Endothelial cell of umbilical vein (primary cell): ENCODE results near the gene SUPT3H. TPM values are rescaled to one million over a fixed set of nuclear protein-coding genes. Genes with fewer than 3 reads are reported as not detected.

Experiments
- BruUV-seq: library from RNA; stranded (reverse); fragments of 400-500 nt; replicated peaks from 2 replicates; lab custom pipeline; 2021; lab: Mats Ljungman, UMichigan
- CTCF ChIA-PET: fragments of 300-600, 350-600 bp; sonication (Branson Sonifier 250); formaldehyde crosslinking; loops from one replicate; lab custom pipeline; 2021; ENCODE audit warnings: antibody characterized with exemption, inconsistent platforms; lab: Charles Lee
- POLR2A ChIA-PET: fragments of 300-600, 350-600 bp; sonication (Branson Sonifier 250); formaldehyde crosslinking; loops from one replicate; lab custom pipeline; 2021; ENCODE audit warnings: antibody characterized with exemption, inconsistent platforms; lab: Charles Lee
- DNase-seq: peaks from one replicate; pipeline ENCODE4 v3.0.0-alpha.2; 2011; ENCODE audit warnings: low read depth, low spot score
- FAIRE-seq: peaks from 2 replicates; lab custom pipeline; 2011; peaks lifted over from hg19 to GRCh38; lab: Jason Lieb, UNC
- H2AFZ ChIP-seq: 2 replicates; pipeline ENCODE4 v1.6.0; 2012; ENCODE audit warnings: low read depth, low read length, control low read depth, inconsistent platforms
- H3K27ac ChIP-seq: 2 replicates; pipeline ENCODE4 v1.5.1; 2011; ENCODE audit warnings: low read depth, mild to moderate bottlenecking, control low read depth, low read length, moderate library complexity; ENCODE audit not compliant: insufficient read depth
- H3K27me3 ChIP-seq, 2 experiments: 2 replicates each; pipeline versions ENCODE4 v1.6.0 to v1.6.1; 2011; ENCODE audit warnings: low read length in 2 of 2, mixed read lengths in 1 of 2; ENCODE audit not compliant: control insufficient read depth in 2 of 2, insufficient read depth in 2 of 2
- H3K36me3 ChIP-seq, 2 experiments: 2 replicates in 1 of 2; 3 replicates in 1 of 2; pipeline ENCODE4 v1.5.1; 2011; ENCODE audit warnings: low read length in 2 of 2, mild to moderate bottlenecking in 1 of 2, moderate library complexity in 1 of 2; ENCODE audit not compliant: control insufficient read depth in 2 of 2, insufficient read depth in 2 of 2; ENCODE audit errors: extremely low read depth in 1 of 2
- H3K4me1 ChIP-seq: 3 replicates; pipeline ENCODE4 v1.5.1; 2011; ENCODE audit warnings: mild to moderate bottlenecking, low read length; ENCODE audit not compliant: control insufficient read depth, insufficient read depth; ENCODE audit errors: extremely low read depth
- H3K4me2 ChIP-seq: 2 replicates; pipeline ENCODE4 v1.6.1; 2011; ENCODE audit warnings: low read length, control low read depth, mixed read lengths; ENCODE audit not compliant: insufficient read depth
- H3K4me3 ChIP-seq, 3 experiments: fragments of 200-600 bp in 1 of 3; sonication (generic), shearing (Covaris generic) in 1 of 3; replicated peaks in 1 of 3; 2 replicates each; pipeline ENCODE4 v1.5.1; 2011 to 2016; ENCODE audit warnings: control low read depth in 3 of 3, low read length in 3 of 3, mild to moderate bottlenecking in 2 of 3, inconsistent platforms in 1 of 3, low read depth in 1 of 3, moderate library complexity in 1 of 3; ENCODE audit not compliant: insufficient read depth in 1 of 3
- H3K79me2 ChIP-seq: 2 replicates; pipeline ENCODE4 v1.6.0; 2012; ENCODE audit warnings: low read length, inconsistent platforms; ENCODE audit not compliant: control insufficient read depth, insufficient read depth
- H3K9ac ChIP-seq: replicated peaks from 2 replicates; pipeline ENCODE3; 2011; ENCODE audit warnings: low read length, control low read depth; ENCODE audit not compliant: insufficient read depth; ENCODE audit errors: extremely low read depth
- H3K9me1 ChIP-seq: replicated peaks from 3 replicates; pipeline ENCODE4 v1.6.0; 2011; ENCODE audit warnings: mild to moderate bottlenecking, low read length; ENCODE audit not compliant: control insufficient read depth, insufficient read depth; ENCODE audit errors: extremely low read depth
- H3K9me3 ChIP-seq: replicated peaks from 2 replicates; pipeline ENCODE4 v1.5.1; 2012; ENCODE audit warnings: low read length, inconsistent platforms; ENCODE audit not compliant: control insufficient read depth, insufficient read depth
- H4K20me1 ChIP-seq: replicated peaks from 2 replicates; pipeline ENCODE3; 2011; ENCODE audit warnings: mild to moderate bottlenecking, low read length; ENCODE audit not compliant: control insufficient read depth, insufficient read depth; ENCODE audit errors: extremely low read depth
- EZH2 ChIP-seq: IDR thresholded peaks from 2 replicates; pipeline ENCODE4 v1.6.1; 2012; ENCODE audit warnings: borderline replicate concordance, low read depth, mild to moderate bottlenecking, moderate library complexity, low read length, inconsistent platforms; ENCODE audit not compliant: severe bottlenecking
- FOS ChIP-seq: IDR thresholded peaks from 2 replicates; pipeline ENCODE4 v1.6.1; 2011; ENCODE audit warnings: mild to moderate bottlenecking, low read length, moderate library complexity, borderline replicate concordance; ENCODE audit not compliant: insufficient read depth
- GATA2 ChIP-seq: IDR thresholded peaks from 2 replicates; pipeline ENCODE4 v1.7.0; 2011; ENCODE audit warnings: low read depth, mild to moderate bottlenecking, moderate library complexity, mixed read lengths, low read length; ENCODE audit not compliant: insufficient read length, insufficient read depth
- JUN ChIP-seq: IDR thresholded peaks from 2 replicates; pipeline ENCODE4 v1.6.1; 2011; ENCODE audit warnings: borderline replicate concordance, low read depth; ENCODE audit not compliant: insufficient read length, insufficient read depth
- MYC ChIP-seq: IDR thresholded peaks from one replicate; pipeline ENCODE4 v1.6.1; 2011; ENCODE audit warnings: mild to moderate bottlenecking, low read depth, low read length
- POLR2A ChIP-seq: IDR thresholded peaks from 2 replicates; pipeline ENCODE4 v1.6.1; 2012; ENCODE audit warnings: low read depth, mild to moderate bottlenecking, control low read depth, low read length
- POLR2AphosphoS5 ChIP-seq: IDR thresholded peaks from 2 replicates; pipeline ENCODE4 v1.6.1; 2012; ENCODE audit warnings: low read depth, mild to moderate bottlenecking, control low read depth, low read length, moderate library complexity; ENCODE audit not compliant: insufficient read depth
- dilution Hi-C: fragments of 300-500 bp; cut with MboI; formaldehyde crosslinking; loops from one replicate; pipeline ENCODE4 v1.15.0; 2019; ENCODE audit warnings: low sequenced_read_pairs; ENCODE audit not compliant: extremely low pct_ligation_motif_present
- intact Hi-C: fragments of 100-400 bp; cut with micrococcal nuclease; formaldehyde crosslinking; loops from one replicate; pipeline ENCODE4 v1.10.0; 2022
- polyA plus RNA-seq, 4 experiments: library from polyadenylated mRNA; depleted of rRNA in 3 of 4; stranded (reverse) in 3 of 4; unstranded in 1 of 4; fragments of >200 nt; gene quantifications; 2 replicates each; pipeline versions ENCODE4 v1.2.1 to v1.2.3, GENCODE V29; 2011 to 2012; ENCODE audit warnings: missing spikeins in 1 of 4
- total RNA-seq: library from RNA; stranded (reverse); gene quantifications from 2 replicates; pipeline ENCODE4 v1.2.3, GENCODE V29; 2021
- TF ChIP-seq, protein P1 (sequence below): IDR thresholded peaks from 2 replicates; pipeline ENCODE4 v1.6.1; 2011; ENCODE audit not compliant: insufficient read depth, insufficient read length

Gene SUPT3H
- total and polyA plus RNA-seq, 2 donors (not counting 3 experiments of a cell fraction or from before 2014, with no cell fraction given), result 8.3 to 9.8 TPM

DNA sequence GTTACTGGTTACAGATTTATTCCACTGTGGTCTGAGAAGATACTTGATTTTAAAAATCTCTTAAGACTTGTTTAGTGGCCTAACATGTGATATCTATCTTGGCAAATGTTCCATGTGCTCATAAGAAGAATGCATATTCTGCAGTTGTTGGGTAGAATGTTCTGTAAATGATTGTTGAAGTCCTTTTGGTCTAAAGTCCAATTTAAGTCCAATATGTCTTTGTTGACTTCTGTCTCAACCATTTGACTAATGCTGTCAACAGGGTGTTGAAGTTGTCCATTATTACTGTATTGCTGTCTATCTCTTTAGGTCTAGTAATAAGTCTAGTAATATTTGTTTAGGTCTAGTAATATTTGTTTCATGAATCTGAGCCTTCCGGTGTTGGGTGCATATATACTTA lies 437.4 kb downstream of the SUPT3H start:
- H3K36me3 ChIP-seq, result no peaks in the 10 kb centered on the region
- dilution Hi-C loops (no loop called here), intact Hi-C loops (no loop called here)
- H3K9me1 ChIP-seq, result no peaks in the 10 kb centered on the region
- no peaks in the 10 kb centered on the region for H3K4me1 ChIP-seq
- H3K27ac ChIP-seq, result no peak overlapping the region
- no peak for DNase-seq
- H3K79me2 ChIP-seq, result no peaks in the 10 kb centered on the region
- H3K9ac ChIP-seq, result no peak overlapping the region
- H3K4me3 ChIP-seq, result no peak overlapping the region
- no peak overlapping the region for H3K4me2 ChIP-seq
- no peaks in the 10 kb centered on the region for H3K27me3 ChIP-seq
- FAIRE-seq, result no peak
- POLR2A ChIA-PET, result no interaction called here
- TF ChIP-seq MYC (no peak), POLR2A (no peak), EZH2 (no peak)
- H3K9me3 ChIP-seq, result no peaks in the 10 kb centered on the region
- H4K20me1 ChIP-seq, result no peaks in the 10 kb centered on the region
- CTCF ChIA-PET, result no interaction called here
- BruUV-seq, result no TSS peak
- no peak overlapping the region for H2AFZ ChIP-seq

DNA sequence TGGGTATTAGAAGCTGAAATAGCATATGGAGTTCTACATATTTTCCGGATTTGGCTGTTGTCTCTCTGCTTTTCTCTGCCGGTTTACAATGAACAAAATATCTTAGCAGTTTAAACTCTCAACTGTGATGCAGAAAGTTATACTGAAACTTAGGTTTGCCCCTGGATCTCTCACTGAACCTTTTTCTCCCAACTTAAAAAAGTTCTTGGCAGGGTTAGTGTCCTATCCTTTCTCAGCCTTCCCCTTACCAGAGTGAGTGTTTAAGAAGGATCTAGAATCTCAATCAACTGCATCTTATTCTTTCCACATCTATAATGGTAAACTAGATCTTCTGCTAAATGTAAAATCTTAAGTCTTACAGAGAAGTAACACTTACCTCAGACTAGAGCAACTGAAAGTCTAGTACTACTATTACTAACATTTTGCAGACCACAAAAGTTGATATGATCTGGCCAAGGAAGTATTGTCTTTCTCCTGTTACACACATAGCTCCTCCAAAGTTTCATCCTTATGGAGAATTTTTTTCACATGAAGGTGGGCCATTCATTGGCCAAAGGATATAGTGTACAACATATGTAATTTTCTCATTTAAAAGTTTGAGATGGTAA lies 441.9 kb downstream of the SUPT3H start:
- ChIA-PET CTCF (interaction anchor here (1.9 kb wide), 1 partner anchor 8 kb away, joined by 5 read pairs; no protein-coding TSS in a partner anchor), POLR2A (no interaction called here)
- no TSS peak for BruUV-seq
- Histone ChIP-seq H3K36me3 (no peaks in the 10 kb centered on the region), H3K27ac (no peak overlapping the region), H3K79me2 (no peaks in the 10 kb centered on the region), H3K4me2 (no peak overlapping the region), H3K9ac (no peak overlapping the region), H3K4me1 (no peaks in the 10 kb centered on the region), H3K4me3 (no peak overlapping the region), H3K27me3 (no peaks in the 10 kb centered on the region), H2AFZ (no peak overlapping the region), H3K9me1 (no peaks in the 10 kb centered on the region), H4K20me1 (no peaks in the 10 kb centered on the region), H3K9me3 (no peaks in the 10 kb centered on the region)
- dilution Hi-C loops (no loop called here), intact Hi-C loops (no loop called here)
- TF ChIP-seq EZH2 (no peak), POLR2AphosphoS5 (no peak), JUN (no peak), FOS (no peak), MYC (no peak), GATA2 (no peak)
- TF ChIP-seq, protein P1, sequence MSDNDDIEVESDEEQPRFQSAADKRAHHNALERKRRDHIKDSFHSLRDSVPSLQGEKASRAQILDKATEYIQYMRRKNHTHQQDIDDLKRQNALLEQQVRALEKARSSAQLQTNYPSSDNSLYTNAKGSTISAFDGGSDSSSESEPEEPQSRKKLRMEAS, result no peak
- DNase-seq (no peak), FAIRE-seq (no peak)
